ENCODE results near the gene URM1. TPM values are rescaled to one million over a fixed set of nuclear protein-coding genes. Genes with fewer than 3 reads are reported as not detected.
A peak's percentile ranks its signal among the peaks of the same experiment; 100 is the strongest.

The URM1 gene
- total RNA-seq, 1 donor from 2014 or later = 56.1 TPM

- Mint-ChIP-seq H3K4me3 (no peak overlapping the region), H3K27me3 (peaks cover 40% of the 10 kb centered on the region), H3K36me3 (peaks cover 20% of the 10 kb centered on the region), H3K27ac (no peak overlapping the region), H3K4me1 (ENCODE audit: unreplicated experiment) (peaks cover 5% of the 10 kb centered on the region), H3K9me3 (no peaks in the 10 kb centered on the region)
- DNase-seq (ENCODE audit: extremely low spot score, unreplicated experiment) = no peak
- TF ChIP-seq CTCF (conservative IDR thresholded peaks at IDR 0.05) = no peak
Observed at GRCh38 chr9:128389395-128390149, 18.4 kb downstream of the URM1 start.

GRCh38 chr9:128390150-128390812, 19.1 kb downstream of the URM1 start:
- Mint-ChIP-seq H3K4me1 (ENCODE audit: unreplicated experiment) (peaks cover 5% of the 10 kb centered on the region), H3K4me3 (no peak overlapping the region), H3K9me3 (no peaks in the 10 kb centered on the region), H3K27me3 (peaks cover 47% of the 10 kb centered on the region), H3K36me3 (peaks cover 17% of the 10 kb centered on the region), H3K27ac (no peak overlapping the region)
- DNase-seq (ENCODE audit: extremely low spot score, unreplicated experiment) = no peak
- no peak for TF ChIP-seq CTCF (conservative IDR thresholded peaks at IDR 0.05)

- no peak overlapping the region for H3K27ac Mint-ChIP-seq
- no peak for DNase-seq (ENCODE audit: extremely low spot score, unreplicated experiment)
Observed at GRCh38 chr9:128390813-128391711, 19.9 kb downstream of the URM1 start.

GRCh38 chr9:128391956-128392301, 20.8 kb downstream of the URM1 start:
- H3K36me3 Mint-ChIP-seq = peaks cover 15% of the 10 kb centered on the region
- H3K4me1 Mint-ChIP-seq (ENCODE audit: unreplicated experiment) = peaks cover 5% of the 10 kb centered on the region
- no peaks in the 10 kb centered on the region for H3K9me3 Mint-ChIP-seq
- DNase-seq (ENCODE audit: extremely low spot score, unreplicated experiment) = no peak
- TF ChIP-seq CTCF (conservative IDR thresholded peaks at IDR 0.05) = no peak
- peak overlapping the region; percentile 84 for H3K4me3 Mint-ChIP-seq
- peak overlapping the region; percentile 84 for H3K27ac Mint-ChIP-seq
- peaks cover 55% of the 10 kb centered on the region for H3K27me3 Mint-ChIP-seq

More at GRCh38 chr9:128390813-128391711, 19.9 kb downstream of the URM1 start:
- Mint-ChIP-seq H3K4me1 (ENCODE audit: unreplicated experiment) (peaks cover 5% of the 10 kb centered on the region), H3K36me3 (peaks cover 15% of the 10 kb centered on the region), H3K27me3 (peaks cover 49% of the 10 kb centered on the region), H3K9me3 (no peaks in the 10 kb centered on the region), H3K4me3 (peak overlapping the region; percentile 59)
- TF ChIP-seq CTCF (conservative IDR thresholded peaks at IDR 0.05) = no peak

- peak overlapping the region; percentile 84 for H3K4me3 Mint-ChIP-seq
- peaks cover 61% of the 10 kb centered on the region for H3K27me3 Mint-ChIP-seq
- no peak for DNase-seq (ENCODE audit: extremely low spot score, unreplicated experiment)
- peak overlapping the region; percentile 84 for H3K27ac Mint-ChIP-seq
- peaks cover 11% of the 10 kb centered on the region for H3K4me1 Mint-ChIP-seq (ENCODE audit: unreplicated experiment)
- TF ChIP-seq CTCF (conservative IDR thresholded peaks at IDR 0.05) = no peak
- H3K36me3 Mint-ChIP-seq = peaks cover 15% of the 10 kb centered on the region
- H3K9me3 Mint-ChIP-seq = no peaks in the 10 kb centered on the region
Observed at GRCh38 chr9:128392302-128393144, 21.3 kb downstream of the URM1 start.
